HL-60/S4 treated with phorbol 12-myristate 13-acetate at 8.2 ng/mL for 4 days and 3 days (cell line): ENCODE results near the gene TDRD7.
"Not testable (repeated sequence)": the region's sequence is repeated elsewhere in the genome, so short reads cannot be mapped to it uniquely, and the experiment has no call there.

ENCODE experiments used
- in situ Hi-C: fragments of 300-500 bp; cut with MboI; formaldehyde crosslinking; loops from 2 replicates; pipeline ENCODE4 v1.15.0; 2022; ENCODE audit warnings: low sequenced_read_pairs

Gene TDRD7

DNA sequence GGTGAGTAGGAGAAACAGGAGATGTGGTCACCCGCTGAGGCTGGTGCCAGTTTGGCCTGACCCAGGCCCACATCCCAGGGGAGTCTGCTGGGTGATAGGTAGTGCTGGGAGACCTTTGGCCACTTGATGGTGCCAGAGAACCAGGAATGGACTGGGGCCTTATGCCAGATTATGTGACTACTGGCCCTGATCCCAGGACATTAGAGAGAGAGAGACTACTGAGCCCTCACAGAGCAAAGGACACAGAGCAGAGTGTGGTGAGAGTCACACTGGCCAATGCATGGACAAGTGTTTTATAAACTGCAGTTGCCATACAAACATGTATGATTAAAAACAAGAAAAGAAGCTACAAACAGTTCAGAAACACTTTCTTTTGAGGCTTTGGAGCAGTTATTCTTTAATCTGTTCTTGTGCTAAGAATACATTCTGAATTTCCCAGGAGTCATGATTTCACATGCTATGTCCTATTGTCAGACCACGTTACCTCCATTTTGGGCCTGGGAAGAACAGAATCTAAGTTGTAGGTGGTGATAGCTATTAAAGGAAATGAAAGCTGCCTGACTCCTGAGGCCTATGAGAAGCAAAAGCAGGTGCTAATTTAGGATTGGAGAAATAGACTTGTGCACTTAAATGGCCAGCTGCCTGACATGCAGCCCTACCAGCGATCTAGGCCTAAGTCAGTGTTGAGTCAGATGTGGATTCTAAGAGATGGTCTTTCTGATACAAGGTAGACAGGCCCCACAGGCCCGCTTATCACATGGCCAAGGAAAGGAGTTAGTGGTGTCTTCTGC, 57.0 kb downstream of the TDRD7 start:
- in situ Hi-C loops, result no loop called here

DNA sequence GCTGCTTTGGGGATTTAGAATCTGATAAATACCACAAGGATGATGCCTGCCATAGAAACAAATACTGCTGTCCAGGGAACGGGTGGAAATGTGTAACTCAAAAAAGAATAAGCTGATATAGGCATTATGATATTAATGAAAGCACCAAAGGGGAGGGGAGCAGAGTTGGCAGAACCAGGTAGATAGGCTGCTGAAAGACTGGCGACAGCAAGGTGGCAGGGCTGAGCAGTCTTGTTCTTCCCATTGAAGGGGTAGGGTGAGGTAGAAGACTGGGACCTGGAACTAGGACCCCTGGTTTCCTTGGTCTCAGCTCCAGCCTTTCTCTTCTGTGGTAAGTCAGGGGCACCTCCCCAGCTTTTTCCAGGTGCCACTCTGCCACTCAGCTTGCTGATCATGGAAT, 58.2 kb downstream of the TDRD7 start:
- in situ Hi-C loops, result no loop called here

DNA sequence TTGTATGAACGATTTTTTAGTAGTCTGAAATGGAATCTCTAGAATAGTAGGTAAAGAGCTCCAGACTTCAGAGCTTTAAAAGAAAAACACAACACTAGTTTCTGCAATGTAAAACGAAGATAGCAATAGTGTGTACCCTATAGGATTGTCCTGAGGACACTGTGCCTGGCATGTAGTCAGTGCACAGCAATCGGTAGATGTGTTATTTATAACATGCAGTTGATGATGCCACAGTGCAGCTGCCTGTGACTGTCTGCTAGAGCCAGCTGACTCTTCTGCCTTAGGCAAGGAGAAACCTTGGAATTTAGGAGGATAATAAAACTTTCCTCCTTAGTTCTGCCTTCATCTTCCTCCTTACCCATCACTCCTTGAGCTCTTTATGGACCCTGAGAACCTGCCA, 61.8 kb downstream of the TDRD7 start:
- in situ Hi-C loops, result no loop called here

DNA sequence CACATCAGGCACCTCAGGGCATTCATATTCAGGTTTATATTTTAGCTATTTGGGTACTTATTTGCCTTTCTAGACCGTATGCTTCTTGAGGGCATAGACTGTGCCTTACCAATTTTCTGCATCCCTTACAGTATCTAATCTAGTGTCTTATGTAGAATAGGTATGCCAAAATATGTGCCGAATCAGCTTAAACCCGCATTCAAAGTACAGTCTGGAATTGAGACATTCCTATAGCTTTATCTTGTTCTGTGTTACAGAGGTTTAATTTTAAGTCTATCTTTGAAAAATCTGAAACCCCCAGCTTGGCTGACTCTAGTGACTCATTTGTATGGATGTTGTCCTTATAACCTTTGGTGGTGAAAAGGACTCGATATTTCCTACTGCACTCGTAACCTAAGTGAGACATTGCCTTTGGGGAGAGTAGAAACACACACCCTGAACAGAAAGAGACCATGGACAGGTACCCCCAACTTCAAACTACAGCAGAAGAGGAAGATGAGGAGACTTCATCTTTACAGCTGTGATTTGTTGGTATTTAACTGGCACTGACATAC, 62.6 kb downstream of the TDRD7 start:
- in situ Hi-C loops, result no loop called here

DNA sequence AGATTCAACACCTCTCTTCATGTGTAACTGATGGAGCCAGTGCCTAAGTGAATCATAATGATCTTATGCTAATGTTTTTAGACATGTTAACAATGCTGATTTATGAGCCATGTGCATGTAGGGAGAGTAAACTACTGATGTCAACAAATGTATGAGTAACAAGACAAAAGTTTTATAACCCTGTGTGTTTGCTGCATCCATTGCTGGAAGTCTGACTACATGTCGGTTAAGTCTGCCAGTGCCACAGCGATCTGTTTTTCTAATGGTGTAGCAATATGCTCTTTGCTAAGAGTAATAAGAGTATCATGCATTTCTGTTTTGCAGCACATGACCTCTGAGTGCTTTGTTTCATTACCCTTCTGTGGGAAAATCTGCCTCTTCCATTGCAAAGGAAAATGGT, 63.2 kb downstream of the TDRD7 start:
- in situ Hi-C loops, result no loop called here

DNA sequence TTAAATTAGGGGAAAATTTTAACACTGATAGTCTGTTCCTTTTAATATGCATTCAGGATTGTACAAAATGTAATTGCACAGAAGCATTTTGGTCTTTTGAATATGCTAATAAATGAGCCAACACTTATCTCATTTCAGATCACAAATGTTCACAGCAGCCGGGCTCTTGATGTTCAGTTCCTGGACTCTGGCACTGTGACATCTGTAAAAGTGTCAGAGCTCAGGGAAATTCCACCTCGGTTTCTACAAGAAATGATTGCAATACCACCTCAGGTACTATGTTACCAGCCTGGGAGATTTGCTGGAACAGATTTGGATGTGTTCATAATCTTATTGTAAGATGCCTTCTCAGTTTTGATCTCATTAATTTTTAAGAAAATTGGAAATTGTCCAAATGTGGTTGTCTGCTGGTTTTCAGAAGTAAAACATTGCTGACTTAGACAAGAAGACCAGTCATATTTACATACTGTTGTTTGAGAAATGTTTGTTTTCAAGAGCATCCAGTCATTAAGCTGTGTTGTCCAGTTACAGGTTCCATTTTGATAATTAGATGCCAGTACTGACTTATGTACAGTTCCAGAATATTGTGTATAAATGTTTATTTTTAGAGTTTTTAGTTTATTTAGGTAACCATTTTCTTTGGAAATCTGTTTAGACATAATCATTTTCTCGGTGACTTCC, 66.5 kb downstream of the TDRD7 start:
- in situ Hi-C loops, result no loop called here

DNA sequence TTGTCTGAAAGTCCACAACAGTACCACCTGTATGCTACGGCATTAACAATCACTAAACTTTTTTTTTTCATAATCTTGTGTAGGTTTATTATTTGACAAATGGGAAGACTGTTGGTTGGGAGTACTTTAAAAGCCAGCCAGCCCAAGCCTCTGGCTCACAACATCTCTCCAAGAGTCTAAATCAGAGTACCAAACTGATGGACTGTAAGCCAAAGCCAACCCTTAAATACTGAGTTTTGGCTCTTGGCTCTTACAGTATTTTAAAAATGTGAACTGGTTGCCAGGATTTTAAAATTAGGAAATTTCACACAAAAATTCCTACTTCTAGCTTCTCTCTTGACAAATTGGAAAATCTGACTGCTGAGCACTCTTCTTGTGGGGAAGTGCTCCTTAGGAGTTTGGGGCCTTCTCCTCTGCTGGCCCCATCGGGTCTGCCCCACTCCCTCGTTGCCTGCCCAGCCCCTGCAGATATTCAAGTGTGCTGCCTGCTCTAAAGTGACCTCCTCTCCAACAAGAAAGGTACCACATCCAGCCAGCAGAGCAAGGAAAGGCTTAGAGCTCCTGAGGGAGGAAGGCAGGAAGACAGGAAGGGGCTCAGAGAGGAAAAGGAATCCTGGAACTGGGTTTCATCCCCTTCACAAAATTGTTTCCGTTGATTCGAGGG, 67.7 kb downstream of the TDRD7 start:
- in situ Hi-C loops, result no loop called here

DNA sequence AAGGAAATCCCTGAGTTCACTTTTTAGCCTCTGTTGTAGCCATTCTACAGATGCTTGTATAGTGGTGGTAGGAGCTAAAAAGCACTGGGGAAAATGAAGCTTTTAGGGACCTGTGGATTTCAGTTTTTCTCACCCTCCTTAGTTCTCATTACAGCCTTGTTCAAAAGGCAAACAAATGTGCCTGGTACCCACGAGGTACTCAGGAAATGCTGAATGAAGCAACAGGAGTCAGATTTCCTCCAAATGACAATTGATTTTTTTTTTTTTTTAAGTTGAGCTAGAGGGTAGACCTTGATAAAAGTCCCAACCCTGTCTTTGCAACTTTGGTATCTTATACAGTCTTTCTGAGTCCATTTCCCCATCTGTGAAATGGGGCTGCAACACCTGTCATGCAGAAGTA, 68.3 kb downstream of the TDRD7 start:
- in situ Hi-C loops, result no loop called here

DNA sequence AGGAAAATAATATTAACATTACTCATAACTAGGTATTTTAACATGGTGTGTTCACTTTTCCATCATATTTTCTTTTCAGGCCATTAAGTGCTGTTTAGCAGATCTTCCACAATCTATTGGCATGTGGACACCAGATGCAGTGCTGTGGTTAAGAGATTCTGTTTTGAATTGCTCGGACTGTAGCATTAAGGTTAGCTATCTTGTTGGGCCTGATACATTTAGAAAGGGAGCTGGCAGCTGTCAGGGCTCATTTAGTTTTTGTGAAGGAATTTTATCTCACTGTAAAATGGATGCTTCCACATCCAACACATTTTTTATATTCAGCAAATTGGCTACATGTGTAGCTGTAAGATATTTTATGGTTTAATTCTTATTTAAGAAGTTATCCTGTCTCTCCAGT, 68.9 kb downstream of the TDRD7 start:
- in situ Hi-C loops, result no loop called here

DNA sequence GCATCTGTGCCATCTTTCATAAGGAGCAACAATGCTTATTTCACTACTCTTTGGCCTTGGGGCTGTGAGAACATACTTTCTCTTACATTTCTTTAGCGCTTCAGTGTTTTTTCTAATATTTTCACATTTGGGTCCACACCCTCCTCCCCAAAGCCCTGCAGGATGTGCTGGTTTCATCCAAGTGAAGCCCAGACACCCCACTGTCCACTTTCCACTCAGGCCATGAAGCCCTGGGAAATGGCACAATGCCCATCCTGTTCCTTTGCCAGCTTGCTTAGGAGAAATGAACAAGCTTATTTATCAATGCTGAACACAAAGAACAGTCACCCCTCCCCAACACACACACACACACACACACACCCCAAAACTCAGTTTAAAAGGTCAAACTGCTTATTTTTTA, 72.2 kb downstream of the TDRD7 start:
- in situ Hi-C loops, result no loop called here

DNA sequence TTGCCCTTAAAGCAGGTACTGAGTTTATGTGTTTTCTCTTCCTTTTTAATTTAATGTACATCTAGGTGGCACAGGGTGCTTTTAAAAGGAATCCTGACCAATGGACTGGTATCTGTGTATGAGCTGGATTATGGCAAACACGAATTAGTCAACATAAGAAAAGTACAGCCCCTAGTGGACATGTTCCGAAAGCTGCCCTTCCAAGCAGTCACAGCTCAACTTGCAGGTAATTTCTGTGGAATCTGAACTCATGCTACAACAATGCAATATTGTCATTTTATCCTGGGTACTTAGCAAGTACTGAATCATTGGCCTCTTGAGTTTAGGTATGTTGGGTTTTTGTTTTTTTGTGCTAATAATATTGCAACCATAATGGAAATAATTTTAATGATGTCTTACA, 75.2 kb downstream of the TDRD7 start:
- in situ Hi-C loops, result no loop called here

DNA sequence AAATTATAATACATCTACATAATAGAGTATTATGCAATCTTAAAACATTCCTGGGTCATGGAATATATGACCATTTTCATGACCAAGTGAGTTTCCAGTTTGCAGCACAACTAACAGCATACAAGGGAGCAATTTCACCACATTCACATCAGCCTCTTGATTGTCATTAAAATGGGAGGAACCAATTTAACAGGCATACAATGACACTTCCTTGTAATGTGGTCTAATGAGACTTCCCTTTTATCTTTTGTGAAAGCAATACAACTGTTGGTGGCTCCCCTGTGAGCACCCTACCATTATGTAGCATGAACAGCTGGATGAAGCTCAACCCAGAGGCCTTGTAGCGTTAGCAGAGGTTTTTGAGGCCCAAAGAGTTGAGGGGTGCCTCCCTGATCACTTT, 76.0 kb downstream of the TDRD7 start:
- in situ Hi-C loops, result no loop called here

DNA sequence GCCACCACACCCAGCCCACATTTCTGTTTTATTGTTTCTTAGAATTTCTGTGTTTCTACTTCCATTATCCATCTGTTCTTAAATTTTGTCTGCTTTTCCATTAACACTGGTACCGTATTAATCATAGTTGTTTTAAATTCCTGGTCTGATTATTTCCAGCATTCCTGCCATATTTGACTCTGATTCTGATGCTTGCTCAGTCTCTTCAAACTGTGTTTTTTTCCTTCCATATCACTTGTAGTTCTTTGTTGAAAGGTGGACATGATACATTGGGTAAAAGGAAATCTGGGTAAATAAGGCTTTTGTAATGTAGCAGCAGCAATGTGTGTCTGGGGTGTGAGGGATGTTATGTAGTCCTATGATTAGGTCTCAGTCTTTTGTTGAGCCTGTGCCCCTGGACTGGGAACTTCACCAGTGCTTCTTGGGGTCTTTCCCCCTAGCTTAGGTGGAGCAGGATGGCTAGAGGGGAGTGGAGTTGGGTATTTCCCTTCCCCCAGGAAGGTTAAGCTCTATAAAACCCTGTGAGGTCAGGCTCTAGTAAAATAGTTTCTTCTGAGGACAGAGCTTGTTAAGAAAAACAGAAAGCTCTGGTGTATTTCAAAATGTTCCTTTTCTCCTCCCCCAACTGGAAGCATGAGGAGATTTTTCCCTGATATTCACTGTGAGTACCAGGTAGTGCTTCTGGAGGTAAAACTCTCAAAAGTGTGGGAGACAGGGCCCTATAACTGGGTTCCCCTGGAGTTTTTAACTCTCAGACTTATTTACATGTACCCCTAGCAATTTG, 79.5 kb downstream of the TDRD7 start:
- in situ Hi-C loops, result no loop called here

DNA sequence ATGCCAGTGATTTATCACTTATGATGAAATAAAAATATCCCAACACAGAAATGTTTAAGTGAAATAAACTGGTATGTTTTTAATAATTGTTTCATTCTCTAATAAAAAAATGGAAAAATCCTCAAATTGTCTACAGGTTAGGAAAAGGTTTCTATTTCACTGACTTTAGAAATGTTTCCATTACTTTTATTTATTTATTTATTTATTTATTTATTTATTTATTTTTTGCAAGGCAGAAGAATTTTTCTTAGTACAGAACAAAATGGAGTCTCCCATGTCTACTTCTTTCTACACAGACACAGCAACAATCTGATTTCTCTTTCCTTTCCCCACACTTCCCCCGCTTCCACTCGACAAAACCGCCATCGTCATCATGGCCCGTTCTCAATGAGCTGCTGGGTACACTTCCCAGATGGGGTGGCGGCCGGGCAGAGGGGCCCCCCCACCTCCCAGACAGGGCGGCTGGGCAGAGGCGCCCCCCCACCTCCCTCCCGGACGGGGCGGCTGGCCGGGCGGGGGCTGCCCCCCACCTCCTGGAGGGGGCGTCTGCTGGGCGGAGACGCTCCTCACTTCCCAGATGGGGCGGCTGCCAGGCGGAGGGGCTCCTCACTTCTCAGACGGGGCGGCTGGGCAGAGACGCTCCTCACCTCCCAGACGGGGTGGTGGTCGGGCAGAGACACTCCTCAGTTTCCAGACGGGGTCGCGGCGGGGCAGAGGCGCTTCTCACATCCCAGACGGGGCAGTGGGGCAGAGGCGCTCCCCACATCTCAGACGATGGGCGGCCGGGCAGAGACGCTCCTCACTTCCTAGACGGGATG, 85.9 kb downstream of the TDRD7 start:
- in situ Hi-C loops, result not testable (repeated sequence)

DNA sequence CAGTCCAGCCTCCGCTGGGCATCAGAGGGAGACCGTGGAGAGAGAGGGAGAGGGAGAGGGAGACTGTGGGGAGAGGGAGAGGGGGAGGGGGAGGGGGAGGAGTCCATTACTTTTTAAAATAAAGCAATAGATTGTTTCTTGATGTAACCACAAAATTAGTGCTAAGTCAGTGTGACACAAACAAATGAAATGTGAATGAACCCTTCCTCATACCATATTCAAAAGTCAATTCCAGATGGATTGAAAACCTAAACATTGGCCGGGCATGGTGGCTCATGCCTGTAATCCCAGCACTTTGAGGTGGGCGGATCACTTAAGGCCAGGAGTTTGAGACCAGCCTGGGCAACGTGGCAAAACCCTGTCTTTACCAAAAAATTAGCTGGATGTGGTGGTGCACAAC, 87.0 kb downstream of the TDRD7 start:
- in situ Hi-C loops, result not testable (repeated sequence)

DNA sequence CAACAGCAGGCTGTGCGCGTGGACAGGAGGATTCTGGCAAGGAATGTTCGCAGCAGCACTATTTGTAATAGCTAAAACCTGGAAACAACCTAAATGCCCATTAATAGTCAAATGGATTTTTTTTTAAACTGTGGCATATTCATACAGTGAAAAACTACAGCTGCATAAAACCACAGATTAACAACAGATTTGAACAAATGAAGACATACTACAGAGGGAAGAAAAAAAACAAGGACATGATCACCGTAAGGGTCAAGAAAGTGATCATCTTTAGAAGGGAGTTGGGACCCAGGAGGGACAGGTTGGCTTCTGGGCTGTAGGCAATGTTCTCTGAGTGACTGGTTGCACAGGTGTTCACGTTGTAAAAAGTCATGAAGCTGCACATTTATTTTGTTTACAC, 88.4 kb downstream of the TDRD7 start:
- in situ Hi-C loops, result no loop called here

DNA sequence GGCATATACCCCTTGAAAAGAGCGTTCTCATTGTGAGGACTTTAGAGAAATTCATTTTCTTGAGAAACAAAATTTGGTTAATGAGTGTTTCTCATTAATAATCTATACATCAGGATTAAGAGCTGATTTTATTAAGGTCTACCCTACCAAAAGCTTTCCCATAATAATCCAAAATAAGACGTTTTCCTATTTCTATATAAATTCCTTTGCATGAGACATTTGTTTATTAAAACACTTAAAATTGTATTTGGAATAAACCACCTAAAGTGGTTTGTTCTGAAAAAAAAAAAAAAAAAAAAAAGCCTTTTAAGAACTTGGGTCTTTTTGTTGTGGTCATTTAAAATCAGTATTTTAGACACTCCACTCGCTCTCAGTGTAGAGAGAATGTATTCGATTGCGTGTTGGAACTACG, 88.9 kb downstream of the TDRD7 start:
- in situ Hi-C loops, result no loop called here

DNA sequence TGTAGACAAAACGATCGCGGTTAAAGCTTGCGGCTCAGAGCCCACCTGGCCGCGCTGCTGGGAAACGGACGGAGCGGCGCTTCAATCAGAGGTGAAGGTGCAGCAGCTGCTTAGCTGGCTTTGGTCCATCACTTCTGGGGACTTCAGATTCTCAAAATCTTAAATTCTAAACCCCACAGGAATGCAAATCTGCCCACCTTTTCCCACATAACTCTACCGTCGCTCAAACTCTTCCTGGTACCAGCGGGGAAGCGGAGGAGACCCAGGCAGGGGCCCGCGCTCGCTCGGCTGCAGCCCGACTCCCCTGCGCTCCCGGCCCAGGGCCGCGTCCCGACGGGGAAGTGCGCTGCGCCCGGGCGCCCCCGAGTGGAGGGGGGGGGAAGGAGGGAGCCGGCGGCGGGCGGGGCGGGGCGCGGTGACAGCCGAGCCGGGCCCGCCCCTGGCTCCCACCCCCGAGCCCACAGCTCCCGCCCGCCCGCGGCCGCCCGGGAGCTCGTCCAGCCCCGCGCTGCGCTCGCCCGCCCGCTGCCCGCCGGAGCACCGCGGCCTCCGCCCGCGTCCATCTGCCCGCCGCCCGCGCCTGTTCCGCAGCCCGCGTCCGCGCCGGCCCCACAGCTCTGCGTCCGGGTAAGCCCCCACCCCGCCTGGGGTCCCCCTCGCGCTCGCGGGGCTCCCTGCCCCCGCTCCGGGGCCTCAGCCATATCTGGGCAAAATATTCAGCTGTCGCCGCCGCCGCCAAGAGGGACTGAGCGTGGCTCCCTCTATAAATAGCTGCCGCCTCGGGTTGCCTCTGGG, 89.5 kb downstream of the TDRD7 start, which contains the start of gene TMOD1:
Gene TMOD1 (plus strand): TSS at position 490 of the 795 bp plus-strand sequence. CDS start 22,523 bp downstream, outside the sequence.
- in situ Hi-C loops, result no loop called here

DNA sequence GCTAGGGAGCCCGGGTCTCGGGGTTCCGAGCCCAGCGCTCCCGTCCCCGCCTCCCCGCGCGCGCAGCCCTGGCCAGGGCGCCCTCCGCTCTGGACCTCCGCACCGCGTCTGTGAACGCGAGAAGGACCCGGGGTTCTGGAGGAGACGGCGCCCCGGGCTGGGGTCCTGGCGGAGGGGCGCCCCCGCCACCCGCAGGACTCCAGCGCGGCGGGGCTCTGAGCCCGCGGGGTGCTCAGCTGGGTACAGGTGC, 90.0 kb downstream of the TDRD7 start:
- in situ Hi-C loops, result no loop called here
